Esophagus muscularis mucosa (tissue), 4 donors: ENCODE measurements around the gene PDRG1. TPM values are rescaled to one million over a fixed set of nuclear protein-coding genes. Genes with fewer than 3 reads are reported as not detected.

Source experiments
- DNase-seq: peaks from one replicate; pipeline ENCODE4 v3.0.0-alpha.2; 2017; ENCODE audit errors: extremely low spot score
- H3K27ac ChIP-seq, 4 donors: fragments of 200-600 bp; sonication (generic); replicated peaks in 1 of 4; 1 replicate in 3 of 4; 2 replicates in 1 of 4; pipeline ENCODE4 v1.5.1; 2016 to 2019; ENCODE audit warnings: mild to moderate bottlenecking in 1 of 4
- H3K27me3 ChIP-seq, 4 donors: fragments of 200-600 bp; sonication (generic); one replicate each; pipeline versions ENCODE4 v1.5.1 to v1.6.0; 2016 to 2019
- H3K36me3 ChIP-seq, 4 donors: fragments of 200-600 bp; sonication (generic); one replicate each; pipeline ENCODE4 v1.5.1; 2016 to 2019
- H3K4me1 ChIP-seq, 4 donors: fragments of 200-600 bp; sonication (generic); one replicate each; pipeline ENCODE4 v1.5.1; 2016 to 2019
- H3K4me3 ChIP-seq, 4 donors: fragments of 200-600 bp; sonication (generic); 1 replicate in 2 of 4; 2 replicates in 2 of 4; pipeline ENCODE4 v1.5.1; 2016 to 2019; ENCODE audit warnings: mild to moderate bottlenecking in 4 of 4, moderate library complexity in 1 of 4
- H3K9me3 ChIP-seq, 4 donors: fragments of 200-600 bp; sonication (generic); 1 replicate in 3 of 4; 2 replicates in 1 of 4; pipeline ENCODE4 v1.5.1; 2016 to 2019
- EP300 ChIP-seq: sonication (generic); formaldehyde crosslinking; IDR thresholded peaks from one replicate; pipeline ENCODE4 v1.6.1; 2017; ENCODE audit warnings: antibody characterized with exemption
- POLR2A ChIP-seq: fragments of 450-650 bp; IDR thresholded peaks from one replicate; pipeline ENCODE4 v1.6.1; 2017; ENCODE audit warnings: antibody characterized with exemption, moderate library complexity, mild to moderate bottlenecking, low read depth
- POLR2AphosphoS5 ChIP-seq, 2 donors: sonication (generic); formaldehyde crosslinking; IDR thresholded peaks; one replicate each; pipeline ENCODE4 v1.6.1; 2017; ENCODE audit warnings: antibody characterized with exemption in 2 of 2
- WGBS: methylation state at CpG from one replicate; pipeline ENCODE4 v1.1.5; 2018; 5-methylcytosine and 5-hydroxymethylcytosine counted together
- intact Hi-C: fragments of 100-400 bp; cut with DNase I; formaldehyde crosslinking; loops from one replicate; pipeline ENCODE4 v1.15.1; 2023
- small RNA-seq, 3 donors: library from RNA; depleted of rRNA; stranded (forward); fragments of <200 nt; gene quantifications; one replicate each; pipeline ENCODE3, GENCODE V24; 2016
- total RNA-seq, 4 donors: library from RNA; depleted of rRNA; stranded (reverse); fragments of >200 nt; gene quantifications; one replicate each; pipeline versions ENCODE4 v1.1.0 to v1.2.1, GENCODE V29; 2016
- TF ChIP-seq, protein P1 (sequence below), 3 experiments: fragments of 200-600 bp in 2 of 3; fragments of 450-650 bp in 1 of 3; sonication (generic) in 2 of 3; IDR thresholded peaks; one replicate each; pipeline ENCODE4 v1.5.1; 2017 to 2019; ENCODE audit warnings: antibody characterized with exemption in 3 of 3, mild to moderate bottlenecking in 2 of 3, moderate library complexity in 1 of 3

Gene PDRG1
- total RNA-seq, 4 donors from 2014 or later: 7.9 to 15.9 (median 10.8) TPM

DNA sequence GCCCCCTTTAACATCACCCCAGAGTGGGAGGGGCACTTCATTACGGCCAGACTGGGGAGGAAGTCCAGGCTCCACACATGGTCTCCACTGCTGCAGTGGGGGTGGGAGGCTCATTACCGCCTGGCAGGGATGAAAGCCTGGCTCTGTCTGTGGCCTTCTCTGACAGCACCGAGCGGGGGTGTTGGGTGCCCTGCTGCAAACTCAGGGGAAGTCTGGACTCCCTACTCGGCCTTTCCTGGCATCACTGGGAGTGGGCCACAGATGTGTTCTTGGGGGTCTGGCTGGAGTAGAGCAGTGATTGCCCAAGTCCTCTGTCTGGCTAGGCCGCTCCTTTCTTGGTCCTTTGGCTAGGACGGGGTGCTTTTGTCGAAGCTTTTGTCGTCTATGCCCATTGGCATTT lies 54.3 kb downstream of the PDRG1 start:
- Histone ChIP-seq H3K4me3 (no peak overlapping the region), H3K27me3 (no peaks in the 10 kb centered on the region), H3K36me3 (no peaks in the 10 kb centered on the region), H3K4me1 (peaks cover 4 to 6% (median 5%) of the 10 kb centered on the region in 4 donors), H3K9me3 (no peaks in the 10 kb centered on the region), H3K27ac (no peak overlapping the region)
- intact Hi-C loops: loop anchor here (5.0 kb wide), 1 partner anchor 55 kb away; the partner anchor contains the start of gene PDRG1
- no peak for TF ChIP-seq POLR2AphosphoS5 (IDR thresholded peaks at IDR 0.05)
- TF ChIP-seq, protein P1, sequence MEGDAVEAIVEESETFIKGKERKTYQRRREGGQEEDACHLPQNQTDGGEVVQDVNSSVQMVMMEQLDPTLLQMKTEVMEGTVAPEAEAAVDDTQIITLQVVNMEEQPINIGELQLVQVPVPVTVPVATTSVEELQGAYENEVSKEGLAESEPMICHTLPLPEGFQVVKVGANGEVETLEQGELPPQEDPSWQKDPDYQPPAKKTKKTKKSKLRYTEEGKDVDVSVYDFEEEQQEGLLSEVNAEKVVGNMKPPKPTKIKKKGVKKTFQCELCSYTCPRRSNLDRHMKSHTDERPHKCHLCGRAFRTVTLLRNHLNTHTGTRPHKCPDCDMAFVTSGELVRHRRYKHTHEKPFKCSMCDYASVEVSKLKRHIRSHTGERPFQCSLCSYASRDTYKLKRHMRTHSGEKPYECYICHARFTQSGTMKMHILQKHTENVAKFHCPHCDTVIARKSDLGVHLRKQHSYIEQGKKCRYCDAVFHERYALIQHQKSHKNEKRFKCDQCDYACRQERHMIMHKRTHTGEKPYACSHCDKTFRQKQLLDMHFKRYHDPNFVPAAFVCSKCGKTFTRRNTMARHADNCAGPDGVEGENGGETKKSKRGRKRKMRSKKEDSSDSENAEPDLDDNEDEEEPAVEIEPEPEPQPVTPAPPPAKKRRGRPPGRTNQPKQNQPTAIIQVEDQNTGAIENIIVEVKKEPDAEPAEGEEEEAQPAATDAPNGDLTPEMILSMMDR (IDR thresholded peaks at IDR 0.05): no peak
- no peak for TF ChIP-seq POLR2A
- TF ChIP-seq EP300: no peak
- DNase-seq: no peak
- 65% methylated on average over 9 of the region's 9 CpGs for WGBS

DNA sequence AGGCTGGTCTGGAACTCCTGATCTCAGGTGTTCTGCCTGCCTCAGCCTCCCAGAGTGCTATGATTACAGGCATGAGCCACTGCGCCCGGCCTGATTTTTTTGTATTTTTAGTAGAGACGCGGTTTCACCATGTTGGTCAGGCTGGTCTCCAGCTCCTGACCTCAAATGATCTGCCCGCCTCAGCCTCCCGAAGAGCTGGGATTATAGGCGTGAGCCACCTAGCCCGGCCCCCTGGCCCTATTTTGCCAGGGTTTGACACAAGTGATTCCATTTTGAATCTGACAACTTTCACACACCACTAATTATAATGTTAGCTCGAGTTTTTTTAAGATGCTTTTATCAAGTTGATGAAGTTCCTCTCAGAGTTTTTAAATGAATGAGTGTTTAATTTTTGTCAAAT lies 55.8 kb downstream of the PDRG1 start:
- intact Hi-C loops: loop anchor here (5.0 kb wide), 1 partner anchor 56 kb away; the partner anchor contains the start of gene PDRG1
- H3K27ac ChIP-seq: peak overlapping the region in 1 of 4 donors; percentile 66

DNA sequence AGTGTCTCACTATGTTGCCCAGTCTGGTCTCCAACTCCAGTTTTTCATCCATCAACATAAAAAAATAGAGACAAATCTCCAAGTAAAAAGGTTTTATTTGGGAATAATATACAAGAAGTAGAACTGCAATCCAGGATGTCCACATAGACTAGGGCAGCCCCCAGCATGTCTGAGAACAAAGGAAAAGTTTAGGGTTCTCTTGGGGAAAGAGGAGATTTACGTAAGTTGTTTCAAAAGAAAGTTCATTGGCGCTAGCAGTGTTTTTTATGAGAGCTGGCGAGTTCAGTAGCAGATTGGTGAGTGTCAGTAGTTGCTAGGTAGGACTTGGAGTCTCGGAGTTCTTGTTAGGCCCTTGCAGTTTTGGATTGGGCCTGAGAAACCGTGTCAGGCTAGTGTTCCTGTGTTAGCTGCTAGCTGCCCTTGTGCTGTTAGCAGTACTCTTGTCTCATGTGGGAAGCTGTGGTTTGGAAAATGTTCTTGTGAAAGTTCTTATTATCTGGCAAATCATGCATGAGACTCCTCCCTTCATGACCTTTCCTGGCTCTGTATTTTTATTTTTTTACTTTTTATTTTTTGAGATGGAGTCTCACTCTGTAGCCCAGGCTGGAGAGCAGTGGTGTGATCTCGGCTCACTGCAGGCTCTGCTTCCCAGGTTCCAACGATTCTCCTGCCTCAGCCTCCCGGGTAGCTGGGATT lies 56.7 kb downstream of the PDRG1 start:
- H3K4me3 ChIP-seq: no peak overlapping the region
- TF ChIP-seq POLR2AphosphoS5 (IDR thresholded peaks at IDR 0.05): peak in 1 of 2 donors; percentile 24
- TF ChIP-seq, protein P1 (IDR thresholded peaks at IDR 0.05): no peak
- no peaks in the 10 kb centered on the region for H3K36me3 ChIP-seq
- peaks cover 4 to 6% (median 5%) of the 10 kb centered on the region in 4 donors for H3K4me1 ChIP-seq
- no peaks in the 10 kb centered on the region for H3K9me3 ChIP-seq
- intact Hi-C loops: loop anchor here (5.0 kb wide), 1 partner anchor 57 kb away; the partner anchor contains the start of gene PDRG1
- 42% methylated on average over 8 of the region's 8 CpGs for WGBS
- no peak for DNase-seq
- peak overlapping the region; percentile 52 to 66 (median 62) for H3K27ac ChIP-seq
- no peaks in the 10 kb centered on the region for H3K27me3 ChIP-seq

More for the DNA sequence above, 55.8 kb downstream of the PDRG1 start:
- Histone ChIP-seq H3K36me3 (no peaks in the 10 kb centered on the region), H3K27me3 (no peaks in the 10 kb centered on the region), H3K9me3 (no peaks in the 10 kb centered on the region), H3K4me3 (no peak overlapping the region), H3K4me1 (peaks cover 4 to 6% (median 5%) of the 10 kb centered on the region in 4 donors)
- TF ChIP-seq POLR2A (no peak), EP300 (no peak), POLR2AphosphoS5 (IDR thresholded peaks at IDR 0.05) (no peak)
- TF ChIP-seq, protein P1 (IDR thresholded peaks at IDR 0.05): no peak
- 90% methylated on average over 8 of the region's 9 CpGs for WGBS
- no peak for DNase-seq

Small RNA genes lying within 50 kb of the gene (small RNA-seq; reads per million reads assigned to genes)
- 0 reads per million in 3 donors for gene RNU1-94P

Other genes starting within 250 kb of the PDRG1 start
- gene BCL2L1, start 229.2 kb downstream of the PDRG1 start, total RNA-seq: 100 to 1,000 TPM in 3 of 4 donors, 10 to 100 TPM in 1; 94.3 to 181 (median 140) TPM
- gene TPX2, start 212.8 kb downstream of the PDRG1 start, total RNA-seq: 1 to 10 TPM in 1 of 4 donors, under 1 TPM in 3; under 0.01 to 1.1 (median 0.38) TPM
- under 1 TPM in 3 of 4 donors, not detected in 1; 0.33 to 0.65 (median 0.52) TPM for gene MYLK2, start 132.7 kb downstream of the PDRG1 start, total RNA-seq
- 1 to 10 TPM in 1 of 4 donors, under 1 TPM in 3; 0.50 to 3.4 (median 0.87) TPM for gene FOXS1, start 106.4 kb downstream of the PDRG1 start, total RNA-seq
- gene DUSP15, start 81.5 kb downstream of the PDRG1 start, total RNA-seq: 1 to 10 TPM in 3 of 4 donors, under 1 TPM in 1; 0.83 to 5.1 (median 3.8) TPM
- gene TTLL9, start 81.4 kb downstream of the PDRG1 start, total RNA-seq: under 1 TPM in 2 of 4 donors, not detected in 2; 0.17 to 0.34 TPM
- gene XKR7, start 16.1 kb upstream of the PDRG1 start, total RNA-seq: not detected
- gene CCM2L, start 58.4 kb upstream of the PDRG1 start, total RNA-seq: 10 to 100 TPM in 2 of 4 donors, 1 to 10 TPM in 2; 6.0 to 12.1 (median 10.4) TPM
- 10 to 100 TPM in 2 of 4 donors, 1 to 10 TPM in 2; 7.8 to 36.6 (median 11.4) TPM for gene HCK, start 100.2 kb upstream of the PDRG1 start, total RNA-seq
- gene TM9SF4, start 157.7 kb upstream of the PDRG1 start, total RNA-seq: 10 to 100 TPM; 19.9 to 34.4 (median 25.2) TPM